Endothelial cell of umbilical vein (primary cell): Measurements from ENCODE around the gene FBXL22.

ENCODE experiments used
- EZH2 ChIP-seq: IDR thresholded peaks from 2 replicates; pipeline ENCODE4 v1.6.1; 2012; ENCODE audit warnings: borderline replicate concordance, low read depth, mild to moderate bottlenecking, moderate library complexity, low read length, inconsistent platforms; ENCODE audit not compliant: severe bottlenecking
- POLR2AphosphoS5 ChIP-seq: IDR thresholded peaks from 2 replicates; pipeline ENCODE4 v1.6.1; 2012; ENCODE audit warnings: low read depth, mild to moderate bottlenecking, control low read depth, low read length, moderate library complexity; ENCODE audit not compliant: insufficient read depth

GRCh38 chr15:63572749-63573464, 24.3 kb upstream of the FBXL22 start:
- no peak for TF ChIP-seq EZH2
- TF ChIP-seq POLR2AphosphoS5 = no peak
